OCI-M2 (cell line): ENCODE results near the gene PTGER1.
"Not testable (repeated sequence)": the region's sequence is repeated elsewhere in the genome, so short reads cannot be mapped to it uniquely, and the experiment has no call there.

Experiments used
- DNase-seq: peaks from one replicate; lab custom pipeline; 2025; ENCODE audit not compliant: unreplicated experiment; lab: John Stamatoyannopoulos, UW

PTGER1 gene

DNA sequence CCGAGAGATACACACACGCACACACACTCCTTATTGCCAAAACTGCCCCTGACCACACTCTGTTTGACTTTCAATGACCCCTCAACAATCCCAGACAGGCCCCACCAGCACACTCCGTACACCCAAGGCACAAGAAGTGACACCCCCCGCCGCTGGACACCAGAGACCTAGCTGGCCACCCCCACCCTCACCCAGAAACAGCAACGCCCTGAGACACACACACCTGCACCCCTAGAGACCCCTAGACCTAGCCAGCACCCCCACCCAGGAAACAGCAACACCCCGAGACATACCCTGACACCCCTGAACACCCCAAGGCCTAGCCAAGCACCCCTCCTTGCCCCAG is 1.1 kb upstream of the PTGER1 start:
- no peak for DNase-seq

DNA sequence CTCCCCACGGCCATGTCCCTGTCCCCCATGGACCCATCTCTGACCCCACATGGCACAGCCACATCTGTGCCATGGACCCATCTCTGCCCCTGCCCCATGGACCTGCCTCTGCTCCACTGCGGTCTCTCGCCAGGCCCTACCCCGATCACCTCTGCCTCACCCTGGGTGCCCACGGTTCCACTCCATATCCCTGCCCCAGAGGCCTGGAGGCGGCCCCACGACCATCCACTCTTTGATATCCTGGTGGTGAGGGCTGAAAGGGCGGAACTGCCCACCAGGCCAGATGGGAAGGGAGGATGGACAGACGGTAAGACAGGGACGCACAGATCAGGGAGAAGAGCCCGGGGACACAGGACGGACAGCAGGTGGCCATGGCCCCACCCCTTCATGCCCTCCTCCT is 327 bp downstream of the PTGER1 start:
- no peak for DNase-seq

DNA sequence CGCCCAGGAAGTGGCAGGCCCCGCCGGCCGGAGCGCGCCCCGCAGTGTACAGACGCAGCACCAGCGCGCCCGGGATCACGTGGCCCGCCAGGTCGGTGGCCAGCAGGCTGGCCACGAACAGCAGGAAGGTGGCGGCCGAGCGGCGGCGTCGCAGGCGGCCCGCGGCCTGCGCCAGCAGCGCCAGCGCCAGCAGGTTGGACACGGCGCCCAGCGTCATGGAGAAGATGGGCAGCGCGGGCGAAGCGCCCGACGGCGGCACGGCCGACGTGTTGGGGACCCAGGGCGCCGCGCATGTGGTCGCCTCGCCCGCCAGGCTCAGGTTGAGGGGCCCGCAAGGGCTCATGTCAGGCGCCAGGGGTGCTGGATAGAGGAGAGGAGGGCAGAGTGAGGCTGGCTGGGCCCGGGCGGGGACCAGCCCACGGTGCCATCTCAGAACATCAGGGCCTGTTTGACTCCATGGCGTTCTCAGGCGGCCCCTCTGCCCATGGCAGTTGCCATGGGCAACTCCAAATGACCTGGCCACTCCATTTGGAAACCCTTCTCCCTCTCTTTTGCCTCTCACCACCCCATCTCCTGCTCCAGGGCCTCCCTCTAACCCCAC is 1.1 kb downstream of the PTGER1 start:
- DNase-seq: no peak

GRCh38 chr19:14473073-14473977 is 1.8 kb downstream of the PTGER1 start:
- no peak for DNase-seq

DNA sequence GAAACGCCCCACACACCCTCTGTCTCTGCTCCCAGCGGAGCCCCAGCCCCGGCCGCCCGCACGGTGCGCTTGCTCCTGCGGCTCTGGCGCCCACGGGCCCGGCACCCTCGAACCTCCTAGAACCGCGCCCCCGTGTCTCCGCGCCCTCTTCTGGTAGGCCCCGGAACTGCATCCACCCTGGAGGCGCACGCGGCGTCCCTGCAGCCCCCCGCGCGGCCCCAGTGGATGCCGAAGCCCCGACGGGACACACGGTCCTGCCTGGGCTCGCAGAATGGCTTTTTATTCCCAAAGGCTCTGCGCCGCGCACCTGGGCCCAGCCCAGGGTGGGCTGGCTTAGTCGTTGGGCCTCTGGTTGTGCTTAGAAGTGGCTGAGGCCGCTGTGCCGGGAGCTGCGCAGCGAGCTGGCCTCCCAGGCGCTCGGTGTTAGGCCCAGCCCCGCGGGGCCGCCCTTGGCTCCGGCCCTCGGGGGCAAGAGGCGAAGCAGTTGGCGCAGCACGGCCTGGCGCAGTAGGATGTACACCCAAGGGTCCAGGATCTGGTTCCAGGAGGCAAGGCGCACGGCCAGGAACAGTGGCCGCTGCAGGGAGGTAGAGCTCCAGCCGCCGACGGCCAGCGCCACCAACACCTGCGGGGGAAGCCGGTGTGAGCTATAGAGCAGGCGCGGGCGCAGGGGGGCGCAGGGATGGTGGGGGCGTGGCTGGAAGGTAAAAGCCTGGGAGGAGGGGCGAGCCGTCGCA is 2.8 kb downstream of the PTGER1 start:
- no peak for DNase-seq

- no peak for DNase-seq
Measured at GRCh38 chr19:14471436-14472187, 3.5 kb downstream of the PTGER1 start.

GRCh38 chr19:14470031-14470876 is 4.9 kb downstream of the PTGER1 start:
- no peak for DNase-seq

- DNase-seq: no peak
Measured at GRCh38 chr19:14467816-14468215, 7.3 kb downstream of the PTGER1 start.

- DNase-seq: no peak
Measured at GRCh38 chr19:14467391-14467790, 7.8 kb downstream of the PTGER1 start.

DNA sequence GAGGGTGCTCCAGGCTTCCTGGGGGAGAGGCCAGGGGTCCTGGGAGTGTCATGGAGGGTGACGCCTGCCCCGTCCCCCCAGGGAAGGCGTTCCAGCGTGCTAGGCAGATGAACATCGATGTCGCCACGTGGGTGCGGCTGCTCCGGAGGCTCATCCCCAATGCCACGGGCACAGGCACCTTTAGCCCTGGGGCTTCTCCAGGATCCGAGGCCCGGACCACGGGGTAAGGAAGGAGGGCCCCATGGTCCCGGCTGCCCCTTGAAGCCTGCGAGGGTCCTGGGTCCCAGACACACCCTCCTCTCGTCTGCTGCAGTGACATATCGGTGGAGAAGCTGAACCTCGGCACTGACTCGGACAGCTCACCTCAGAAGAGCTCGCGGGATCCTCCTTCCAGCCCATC is 11.4 kb downstream of the PTGER1 start:
- no peak for DNase-seq

DNA sequence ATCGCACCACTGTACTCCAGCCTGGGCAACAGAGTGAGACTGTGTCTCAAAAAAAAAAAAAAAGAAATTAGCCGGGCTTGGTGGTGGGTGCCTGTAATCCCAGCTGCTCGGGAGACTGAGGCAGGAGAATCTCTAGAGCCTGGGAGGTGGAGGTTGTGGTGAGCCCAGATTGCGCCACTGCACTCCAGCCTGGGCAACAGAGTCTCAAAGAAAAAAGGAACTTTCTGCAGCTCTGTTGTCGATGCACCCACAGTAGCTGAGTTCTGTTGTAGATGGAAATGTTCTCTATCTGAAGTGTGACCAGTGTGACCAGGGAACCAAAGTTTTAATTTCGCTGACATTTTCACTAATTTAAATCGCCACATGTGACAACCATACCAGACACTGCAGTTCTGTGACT is 12.8 kb downstream of the PTGER1 start:
- not testable (repeated sequence) for DNase-seq

DNA sequence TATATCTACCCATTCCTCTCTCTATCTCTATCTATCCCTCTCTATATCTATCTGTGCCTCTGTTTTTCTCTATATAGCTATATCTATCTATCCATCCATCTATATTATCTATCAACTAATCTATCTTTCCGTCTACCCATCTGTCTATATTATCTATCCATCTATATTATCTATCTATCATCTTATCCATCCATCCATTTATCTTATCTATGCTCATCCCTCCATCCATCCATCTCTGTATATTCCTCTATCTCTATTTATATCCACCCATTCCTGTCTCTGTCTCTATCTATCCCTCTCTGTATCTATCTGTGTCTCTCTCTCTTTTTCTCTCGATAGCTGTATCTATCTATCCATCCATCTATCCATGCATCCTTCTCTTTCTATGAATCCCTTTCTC is 14.2 kb downstream of the PTGER1 start:
- DNase-seq: no peak

GRCh38 chr19:14459703-14460102 is 15.5 kb downstream of the PTGER1 start:
- no peak for DNase-seq

GRCh38 chr19:14452303-14452702 is 22.9 kb downstream of the PTGER1 start:
- DNase-seq: not testable (repeated sequence)

- no peak for DNase-seq
Measured at GRCh38 chr19:14450876-14451275, 24.3 kb downstream of the PTGER1 start.

GRCh38 chr19:14450168-14450874 is 24.8 kb downstream of the PTGER1 start:
- DNase-seq: no peak

GRCh38 chr19:14449321-14449720 is 25.8 kb downstream of the PTGER1 start:
- no peak for DNase-seq

DNA sequence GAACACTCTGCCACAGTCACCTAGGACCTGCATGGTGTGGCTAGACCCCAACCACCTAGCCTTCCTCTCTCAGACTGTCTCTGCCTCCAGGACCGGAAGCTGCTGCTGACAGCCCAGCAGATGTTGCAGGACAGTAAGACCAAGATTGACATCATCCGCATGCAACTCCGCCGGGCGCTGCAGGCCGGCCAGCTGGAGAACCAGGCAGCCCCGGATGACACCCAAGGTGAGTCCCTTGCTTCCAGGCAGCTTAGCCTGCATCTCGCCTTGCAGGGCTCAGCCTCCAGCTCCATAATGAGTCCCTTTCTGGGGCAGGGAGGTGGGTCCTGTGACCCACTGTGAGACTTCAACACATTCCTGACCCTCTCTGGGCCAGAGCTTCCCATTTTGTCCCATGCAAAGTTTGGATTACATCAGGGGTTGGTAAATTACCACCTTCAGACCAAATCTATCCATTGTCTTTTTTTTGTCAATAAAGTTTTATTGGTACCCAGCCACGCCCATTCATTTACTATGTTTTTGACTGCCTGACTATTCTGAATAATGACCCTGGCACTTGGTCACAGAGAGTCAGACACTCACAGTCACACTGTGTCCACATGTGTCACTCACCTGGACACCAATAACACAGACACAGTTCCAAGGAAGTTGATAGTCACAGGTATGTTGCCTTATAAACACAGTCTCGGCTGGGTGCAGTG is 28.7 kb downstream of the PTGER1 start:
- no peak for DNase-seq

DNA sequence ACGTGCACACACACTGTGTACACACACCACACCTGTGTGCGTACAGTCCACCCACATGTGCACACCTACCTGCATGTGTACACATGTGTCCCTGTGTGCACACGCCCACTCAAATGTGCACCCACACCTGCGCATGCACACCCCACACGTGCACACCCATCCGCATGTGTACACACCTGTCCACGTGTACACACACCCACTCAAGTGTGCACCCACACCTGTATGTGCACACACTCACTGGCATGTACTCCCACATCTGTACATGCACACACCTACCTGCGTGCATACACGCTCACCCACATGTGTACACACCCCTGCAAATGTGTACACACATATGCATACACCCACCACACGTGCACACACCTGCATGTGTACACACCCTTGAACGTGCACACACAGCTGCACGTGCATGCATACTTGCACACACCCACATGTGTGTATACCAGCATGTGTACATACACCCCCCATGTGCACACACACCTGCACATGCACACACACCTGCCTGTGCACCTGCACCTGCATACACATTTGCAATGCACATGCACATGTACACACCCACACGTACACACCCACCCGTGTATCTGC is 31.4 kb downstream of the PTGER1 start:
- no peak for DNase-seq
